HG03159 (cell line): ENCODE data around the gene DHRSX.
"Not testable (repeated sequence)": the region's sequence is repeated elsewhere in the genome, so short reads cannot be mapped to it uniquely, and the experiment has no call there.

ENCODE experiments used
- ATAC-seq: cut with Tn5 transposase; IDR thresholded peaks from one replicate; pipeline ENCODE4 v1.9.1; 2021; ENCODE audit warnings: mild to moderate bottlenecking, moderate library complexity; ENCODE audit not compliant: unreplicated experiment

DHRSX gene, protein sequence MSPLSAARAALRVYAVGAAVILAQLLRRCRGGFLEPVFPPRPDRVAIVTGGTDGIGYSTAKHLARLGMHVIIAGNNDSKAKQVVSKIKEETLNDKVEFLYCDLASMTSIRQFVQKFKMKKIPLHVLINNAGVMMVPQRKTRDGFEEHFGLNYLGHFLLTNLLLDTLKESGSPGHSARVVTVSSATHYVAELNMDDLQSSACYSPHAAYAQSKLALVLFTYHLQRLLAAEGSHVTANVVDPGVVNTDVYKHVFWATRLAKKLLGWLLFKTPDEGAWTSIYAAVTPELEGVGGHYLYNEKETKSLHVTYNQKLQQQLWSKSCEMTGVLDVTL

GRCh38 chrX:2500803-2501558 is at the start of gene DHRSX, which contains the start of gene ZBED1:
Gene DHRSX (minus strand): TSS chrX:2500976. CDS start chrX:2500925, 51 bp downstream.
Gene ZBED1 (minus strand): TSS chrX:2500976. CDS start chrX:2490719, 10,257 bp downstream.
- peak; percentile 56 for ATAC-seq

DNA sequence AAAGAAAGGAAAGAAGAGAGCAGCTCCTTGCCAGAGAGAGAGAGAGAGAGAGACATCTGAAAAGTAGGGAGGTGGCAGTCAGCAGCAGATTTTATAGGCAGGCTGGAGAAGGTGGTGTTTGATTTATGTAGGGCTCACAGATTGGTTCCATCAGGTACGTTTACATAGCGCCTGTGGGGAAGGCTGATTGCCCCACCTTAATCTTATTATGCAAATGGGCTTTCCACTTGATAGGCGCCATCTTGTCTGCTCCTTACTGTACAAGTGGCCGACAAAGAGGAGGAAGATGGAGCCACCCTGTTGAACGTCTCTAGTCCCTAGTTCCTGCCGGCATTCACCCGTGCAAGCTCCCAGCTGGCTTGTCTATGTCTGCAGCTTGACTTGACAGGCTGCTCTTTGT is 49.1 kb upstream of the DHRSX start:
- ATAC-seq = no peak

GRCh38 chrX:2548711-2549423 is 48.1 kb upstream of the DHRSX start:
- ATAC-seq = no peak

DNA sequence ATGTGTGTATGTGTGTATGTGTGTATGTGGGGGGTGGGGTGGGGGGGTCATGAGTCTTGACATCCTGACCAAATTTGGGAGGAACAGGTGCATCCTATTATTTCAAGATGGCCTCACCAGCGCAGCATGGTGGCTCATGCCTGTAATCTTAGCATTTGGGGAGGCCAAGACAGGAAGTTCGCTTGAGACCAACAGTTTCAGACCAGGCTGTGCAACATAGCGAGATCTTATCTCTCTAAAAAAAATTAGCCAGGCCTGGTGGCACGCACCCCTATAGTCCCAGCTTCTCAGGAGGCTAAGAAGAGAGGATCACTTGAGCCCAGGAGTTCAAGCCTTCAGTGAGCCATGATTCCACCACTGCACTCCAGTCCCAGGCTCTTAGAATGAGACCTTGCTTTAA is 47.0 kb upstream of the DHRSX start:
- ATAC-seq = no peak

DNA sequence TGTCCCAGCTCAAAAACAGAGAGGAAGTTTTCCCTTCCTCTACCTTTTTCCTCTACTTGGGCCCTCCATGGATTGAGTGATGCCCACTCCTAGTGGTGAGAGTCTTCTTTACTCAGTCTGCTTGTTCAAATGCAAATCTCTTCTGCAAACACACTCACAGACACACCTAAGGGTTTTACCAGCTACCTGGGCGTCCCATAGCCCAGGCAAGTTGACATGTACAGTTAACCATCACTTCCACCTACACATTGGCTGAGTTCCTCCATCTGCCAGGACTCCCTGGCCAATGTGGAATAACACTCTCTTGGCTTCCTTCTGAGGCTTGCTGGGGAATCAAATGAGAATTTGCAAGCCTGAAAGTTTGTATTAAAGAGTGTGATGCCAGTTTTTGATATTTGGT is 45.7 kb upstream of the DHRSX start:
- ATAC-seq = no peak

DNA sequence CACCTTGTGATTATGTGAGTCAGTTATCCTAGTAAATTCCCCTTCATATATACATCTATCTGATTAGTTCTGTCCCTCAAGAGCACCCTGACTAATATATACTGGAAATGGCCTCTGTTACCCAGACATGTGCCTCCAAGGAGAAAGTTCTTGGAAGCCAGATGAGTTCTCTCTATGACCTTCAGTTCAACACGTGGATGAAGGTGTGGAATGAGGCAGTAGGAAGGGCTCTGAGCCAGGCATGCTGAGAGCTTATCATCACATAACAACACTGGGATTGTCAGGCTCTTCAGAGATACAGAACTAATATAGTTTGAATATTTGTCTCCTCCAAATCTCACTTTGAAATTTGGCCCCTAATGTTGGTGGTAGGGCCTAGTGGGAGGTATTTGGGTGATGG is 44.4 kb upstream of the DHRSX start:
- no peak for ATAC-seq

DNA sequence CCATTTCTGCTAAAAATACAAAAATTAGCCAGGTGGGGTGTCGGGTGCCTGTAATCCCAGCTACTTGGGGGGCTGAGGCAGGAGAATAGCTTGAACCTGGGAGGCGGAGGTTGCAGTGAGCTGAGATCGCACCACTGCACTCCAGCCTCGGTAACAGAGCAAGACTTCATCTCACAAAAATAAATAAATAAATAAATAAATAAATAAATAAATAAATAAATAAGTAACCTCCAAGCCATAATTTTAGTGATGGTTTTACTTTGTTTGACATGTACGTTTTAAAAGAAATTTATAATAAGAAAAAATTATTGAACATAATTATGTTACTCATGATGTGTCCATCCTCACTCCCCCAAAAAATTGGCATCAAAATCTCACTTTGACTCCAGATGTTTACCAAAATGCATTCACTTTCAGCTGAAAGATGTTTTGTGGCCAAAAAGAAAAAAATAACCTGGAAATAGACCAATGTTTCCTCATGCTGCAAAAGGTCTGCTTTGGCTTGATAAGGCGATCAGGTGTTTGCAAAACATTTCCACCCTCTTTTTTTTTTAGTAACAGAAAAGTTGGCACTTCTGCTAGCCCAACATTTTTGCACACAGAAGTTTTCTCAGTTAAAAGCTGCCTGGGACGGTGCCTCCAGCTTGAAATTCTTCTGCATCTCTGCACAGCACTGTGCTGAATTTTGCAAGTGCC is 42.2 kb upstream of the DHRSX start:
- ATAC-seq = no peak

GRCh38 chrX:2541603-2542002 is 40.8 kb upstream of the DHRSX start:
- no peak for ATAC-seq

- no peak for ATAC-seq
Observed at GRCh38 chrX:2540426-2540947, 39.7 kb upstream of the DHRSX start.

- no peak for ATAC-seq
Observed at GRCh38 chrX:2539586-2539985, 38.8 kb upstream of the DHRSX start.

- no peak for ATAC-seq
Observed at GRCh38 chrX:2538031-2538757, 37.4 kb upstream of the DHRSX start.

DNA sequence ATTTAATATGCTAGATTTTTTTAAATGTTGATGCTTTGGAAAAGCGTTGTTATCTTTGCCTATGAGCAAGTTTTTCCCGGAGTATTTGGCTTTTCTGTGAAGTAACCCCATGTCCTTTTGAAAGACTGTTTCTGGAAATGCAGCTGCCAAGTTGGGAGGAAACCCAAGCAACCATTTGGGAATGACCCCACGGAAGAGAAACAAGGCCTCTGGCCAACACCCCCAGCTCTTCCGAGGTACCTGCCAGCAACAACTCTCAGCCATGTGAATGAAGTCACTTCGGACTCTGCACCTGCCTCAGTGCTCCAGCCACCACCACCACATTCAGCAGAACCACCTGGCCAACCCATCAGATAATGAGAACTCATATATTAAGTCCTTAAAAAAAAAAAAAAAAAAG is 36.2 kb upstream of the DHRSX start:
- no peak for ATAC-seq

DNA sequence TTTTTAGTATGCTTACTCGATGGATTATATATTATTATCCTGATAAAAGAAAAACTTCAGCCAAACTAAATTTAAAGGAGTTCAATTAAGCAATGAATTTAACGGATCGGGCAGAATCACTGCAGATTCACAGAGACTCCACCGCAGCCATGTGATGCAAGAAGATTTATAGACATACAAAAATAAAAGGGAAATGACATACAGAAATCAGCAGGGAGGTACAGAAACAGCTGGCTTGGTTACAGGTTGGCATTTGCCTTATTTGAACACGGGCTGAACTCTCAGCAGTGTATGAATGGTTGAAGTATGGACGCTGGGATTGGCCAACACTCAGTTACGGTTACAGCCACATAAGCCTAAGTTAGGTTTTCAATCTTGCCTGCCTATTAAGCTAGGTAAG is 35.4 kb upstream of the DHRSX start:
- ATAC-seq = no peak

GRCh38 chrX:2534261-2535021 is 33.7 kb upstream of the DHRSX start:
- not testable (repeated sequence) for ATAC-seq

- no peak for ATAC-seq
Observed at GRCh38 chrX:2533424-2533823, 32.6 kb upstream of the DHRSX start.

- ATAC-seq = no peak
Observed at GRCh38 chrX:2526390-2526789, 25.6 kb upstream of the DHRSX start.

DNA sequence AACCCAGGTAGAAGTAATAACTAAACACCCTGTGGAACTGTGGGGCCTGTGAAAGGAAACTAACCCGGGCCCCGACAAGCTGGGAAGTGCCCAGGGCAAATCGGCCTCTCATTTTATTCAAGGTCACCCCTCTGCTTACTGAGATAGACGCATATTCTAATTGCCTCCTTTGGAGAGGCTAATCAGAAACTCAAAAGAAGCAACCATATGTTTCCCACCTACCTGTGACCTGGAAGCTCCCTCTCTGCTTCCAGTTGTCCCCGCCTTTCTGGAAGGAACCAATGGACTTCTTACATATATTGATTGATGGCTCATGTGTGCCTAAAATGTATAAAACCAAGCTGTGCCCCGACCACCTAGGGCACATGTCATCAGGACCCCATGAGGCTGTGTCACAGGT is 23.1 kb upstream of the DHRSX start:
- no peak for ATAC-seq

DNA sequence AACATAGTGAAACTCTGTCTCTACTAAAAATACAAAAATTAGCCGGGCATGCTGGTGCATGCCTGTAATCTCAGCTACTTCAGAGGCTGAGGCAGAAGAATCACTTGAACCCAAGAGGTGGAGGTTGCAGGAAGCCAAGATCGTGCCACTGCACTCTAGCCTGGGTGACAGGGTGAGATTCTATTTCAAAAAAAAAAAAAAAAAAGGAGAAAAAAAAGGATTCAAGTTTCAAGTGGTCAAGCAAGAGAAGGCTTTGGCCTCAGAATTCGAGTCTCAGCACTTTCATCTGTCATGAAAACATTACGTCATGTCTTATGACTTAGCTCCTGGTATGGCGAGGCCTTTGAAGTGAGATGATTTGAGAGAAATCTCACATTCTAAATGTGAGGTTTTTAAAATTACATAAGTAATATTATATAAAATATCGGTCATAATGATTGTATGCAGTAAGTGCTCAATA is 21.2 kb upstream of the DHRSX start:
- peak; percentile 20 for ATAC-seq
